HS-27A (cell line): ENCODE results near the gene CTIF.
"Not testable (repeated sequence)": the region's sequence is repeated elsewhere in the genome, so short reads cannot be mapped to it uniquely, and the experiment has no call there.

Experiments
- DNase-seq: peaks from one replicate; pipeline ENCODE4 v3.0.0-alpha.2; 2012; ENCODE audit warnings: low read depth, missing footprints

The CTIF gene

GRCh38 chr18:48643262-48643661 lies 104.4 kb downstream of the CTIF start:
- no peak for DNase-seq

- no peak for DNase-seq
Measured at GRCh38 chr18:48644029-48644428, 105.2 kb downstream of the CTIF start.

DNA sequence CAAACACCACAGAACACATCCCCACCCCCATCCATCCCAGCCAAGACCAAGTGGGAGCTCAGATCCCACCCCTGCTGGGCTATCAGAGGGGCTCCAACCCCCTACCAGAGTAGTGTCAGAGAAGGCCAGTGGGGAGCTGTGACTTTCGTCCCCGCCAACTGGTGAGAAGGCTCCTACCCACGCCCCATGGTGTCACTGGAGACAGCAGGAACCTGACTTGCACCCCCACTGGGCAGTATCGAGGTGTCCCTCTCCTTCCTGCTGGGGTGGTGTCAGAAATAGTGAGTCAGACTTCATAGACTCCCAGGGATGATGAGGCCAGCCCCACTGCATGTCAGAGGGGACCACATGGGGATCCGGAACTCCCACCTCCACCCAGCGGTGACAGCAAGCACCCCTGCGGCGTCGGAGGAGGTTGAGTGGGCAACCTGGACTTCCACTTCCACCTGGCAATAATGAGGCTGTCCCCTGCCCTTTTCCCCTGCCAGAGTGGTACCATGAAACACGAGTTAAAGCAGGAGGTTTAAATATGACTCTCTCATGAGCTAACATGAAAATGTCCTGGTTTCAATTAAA lies 106.7 kb downstream of the CTIF start:
- DNase-seq = no peak

GRCh38 chr18:48646976-48647375 lies 108.1 kb downstream of the CTIF start:
- no peak for DNase-seq

DNA sequence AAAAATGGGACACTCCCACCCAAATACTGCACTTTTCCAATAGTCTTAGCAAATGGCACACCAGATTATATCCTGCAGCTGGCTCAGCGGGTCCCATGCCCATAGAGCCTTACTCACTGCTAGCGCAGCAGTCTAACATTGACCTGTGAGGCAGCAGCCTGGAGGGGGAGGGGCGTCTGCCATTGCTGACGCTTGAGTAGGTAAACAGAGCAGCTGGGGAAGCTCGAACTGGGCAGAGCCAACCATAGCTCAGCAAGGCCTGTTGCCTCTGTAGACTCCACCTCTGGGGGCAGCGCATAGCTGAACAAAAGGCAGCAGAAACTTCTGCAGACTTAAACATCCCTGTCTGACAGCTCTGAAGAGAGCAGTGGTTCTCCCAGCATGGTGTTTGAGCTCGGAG lies 110.4 kb downstream of the CTIF start:
- DNase-seq = no peak

- DNase-seq = not testable (repeated sequence)
Measured at GRCh38 chr18:48654591-48654990, 115.8 kb downstream of the CTIF start.

DNA sequence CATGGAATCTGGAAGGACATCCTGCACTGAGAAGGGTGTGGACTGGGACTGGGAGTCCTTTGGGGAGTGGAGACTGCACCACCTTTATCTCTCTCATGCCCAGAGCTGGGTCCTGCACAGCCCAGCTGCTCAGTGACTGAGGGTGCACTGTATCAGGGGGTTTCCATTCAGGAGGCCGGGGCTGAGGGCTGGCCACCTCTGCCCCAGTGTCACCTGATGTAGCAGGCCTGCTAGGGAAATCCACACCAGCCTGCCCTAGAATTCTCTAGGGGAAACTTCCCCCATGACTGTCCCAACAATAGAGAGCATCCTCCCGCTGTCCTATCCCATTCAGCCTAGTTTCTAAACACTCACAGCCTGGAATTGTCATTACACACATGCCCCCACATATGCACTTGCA lies 116.7 kb downstream of the CTIF start:
- DNase-seq = no peak

DNA sequence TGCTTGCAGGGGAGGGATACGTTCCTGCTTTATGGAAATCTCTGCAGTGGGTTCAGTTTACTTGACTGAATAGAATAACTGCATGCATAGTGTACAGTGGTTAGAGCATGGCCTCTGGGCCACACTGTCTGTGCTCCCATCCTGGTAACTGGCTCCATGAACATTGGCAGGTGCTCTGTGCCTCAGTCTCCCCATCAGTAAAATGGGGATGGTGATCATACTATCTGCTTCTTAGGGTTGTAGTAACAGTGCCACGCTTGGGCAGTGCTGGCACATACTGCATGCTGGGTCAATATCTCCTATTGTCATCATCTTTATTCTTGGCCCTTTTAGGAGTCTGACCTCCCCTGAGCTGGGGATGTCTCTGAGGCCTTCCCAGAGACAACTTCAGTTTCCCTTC lies 117.3 kb downstream of the CTIF start:
- no peak for DNase-seq

DNA sequence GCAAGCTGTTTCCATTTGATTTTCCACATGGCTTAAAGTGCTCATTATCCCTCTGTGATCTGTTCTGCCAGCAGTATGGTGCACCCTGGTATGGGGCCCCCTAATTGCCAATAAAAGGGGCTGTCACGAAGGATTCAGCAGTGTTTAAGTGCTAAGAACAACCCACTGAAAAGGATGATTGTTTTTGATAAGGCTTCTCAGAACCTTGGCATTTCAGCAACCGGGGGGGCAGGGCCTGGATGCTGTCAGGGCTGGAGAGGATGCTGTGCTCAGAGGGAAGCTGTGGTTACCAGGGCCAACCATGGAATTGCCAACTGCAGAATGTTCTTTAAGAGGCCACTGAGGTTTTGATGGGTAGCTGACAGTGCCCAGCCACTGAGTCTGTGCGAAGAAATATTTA lies 117.8 kb downstream of the CTIF start:
- no peak for DNase-seq

DNA sequence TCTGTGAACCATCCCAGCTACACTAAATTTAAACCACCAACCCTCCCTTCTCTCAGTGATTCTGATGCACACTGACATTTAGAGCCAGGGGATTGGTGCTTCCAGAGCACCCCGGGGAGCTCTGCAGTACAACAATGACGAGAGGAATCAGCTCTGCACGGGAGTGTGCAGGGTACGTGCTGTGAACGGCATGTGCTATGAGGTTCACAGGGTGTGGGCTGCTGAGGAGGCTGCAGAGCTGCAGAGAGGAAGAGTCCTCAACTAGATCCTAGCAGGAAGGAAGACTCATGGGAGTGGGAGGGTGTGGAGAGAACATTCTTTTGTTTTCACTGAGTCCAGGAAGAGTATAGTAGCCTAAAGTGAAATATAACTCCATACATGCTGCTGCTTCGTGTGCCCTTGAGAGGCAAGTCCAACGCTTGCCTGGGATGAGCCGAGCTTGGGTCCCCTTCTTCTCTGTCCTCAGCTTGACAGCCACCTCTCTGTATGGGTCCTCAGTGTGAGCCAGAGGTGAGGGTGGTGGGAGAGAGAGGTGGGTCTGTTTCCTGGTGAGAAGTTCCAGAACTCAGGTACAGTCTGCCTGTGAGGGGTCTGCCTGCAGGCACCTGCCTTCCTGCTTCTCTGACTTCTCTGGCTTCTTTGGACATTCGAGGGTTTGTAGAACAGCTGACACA lies 118.8 kb downstream of the CTIF start:
- no peak for DNase-seq

- no peak for DNase-seq
Measured at GRCh38 chr18:48658721-48659120, 119.9 kb downstream of the CTIF start.

GRCh38 chr18:48659188-48660009 lies 120.6 kb downstream of the CTIF start:
- DNase-seq = no peak

GRCh38 chr18:48660346-48661228 lies 121.8 kb downstream of the CTIF start:
- DNase-seq = no peak

- DNase-seq = no peak
Measured at GRCh38 chr18:48661421-48661820, 122.6 kb downstream of the CTIF start.

- DNase-seq = no peak
Measured at GRCh38 chr18:48662011-48662661, 123.3 kb downstream of the CTIF start.

- no peak for DNase-seq
Measured at GRCh38 chr18:48663096-48663930, 124.5 kb downstream of the CTIF start.

GRCh38 chr18:48663931-48664847 lies 125.4 kb downstream of the CTIF start:
- DNase-seq = no peak

DNA sequence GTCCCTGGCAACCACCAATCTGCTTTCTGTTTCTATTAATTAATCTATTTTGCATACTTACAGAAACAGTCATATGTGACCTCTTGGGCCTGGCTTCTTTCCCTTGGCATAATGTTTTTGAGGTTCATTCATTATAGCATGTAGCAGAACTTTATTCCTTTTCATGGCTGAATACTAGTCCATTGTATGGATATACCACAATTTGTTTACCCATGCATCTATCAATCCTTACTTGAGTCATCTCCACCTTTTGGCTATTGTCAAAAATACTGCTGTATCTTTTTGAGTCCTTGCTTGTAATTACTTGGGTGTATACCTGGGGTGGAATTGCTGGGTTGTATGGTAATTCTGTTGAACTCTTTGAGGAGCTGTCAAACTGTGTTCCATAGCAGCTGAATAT lies 126.8 kb downstream of the CTIF start:
- no peak for DNase-seq

DNA sequence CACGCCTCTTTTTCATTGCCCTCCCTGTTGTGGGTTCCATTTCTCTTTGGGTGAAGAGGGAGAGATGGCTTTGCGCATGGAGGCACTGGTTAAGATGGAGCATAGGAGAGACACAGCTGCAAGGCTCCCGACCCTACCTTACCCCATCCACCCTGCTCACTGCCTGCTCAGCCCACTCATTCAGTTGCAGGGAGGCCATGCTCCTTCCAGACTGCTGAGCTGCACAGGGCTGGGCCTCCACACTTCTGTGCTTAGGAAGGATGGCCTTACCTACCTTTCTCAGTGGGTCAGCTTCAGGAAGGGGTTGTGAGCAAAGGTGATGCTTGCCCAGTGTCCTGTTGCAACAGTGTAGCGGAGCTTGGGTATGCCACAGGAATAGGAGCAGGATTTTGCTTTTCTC lies 127.8 kb downstream of the CTIF start:
- DNase-seq = no peak
